Ascending aorta (tissue), 2 donors: ENCODE results near the gene P2RX3. TPM values are rescaled to one million over a fixed set of nuclear protein-coding genes. Genes with fewer than 3 reads are reported as not detected.

Source experiments
- DNase-seq, 2 donors: peaks; one replicate each; pipeline ENCODE4 v3.0.0-alpha.2; 2019; ENCODE audit warnings: low spot score in 2 of 2
- H3K27ac ChIP-seq, 2 donors: fragments of 200-600 bp; sonication (generic); one replicate each; pipeline ENCODE4 v1.5.1; 2016 to 2017; ENCODE audit warnings: mild to moderate bottlenecking in 1 of 2
- H3K27me3 ChIP-seq: fragments of 200-600 bp; sonication (generic); one replicate; pipeline ENCODE4 v1.5.1; 2017
- H3K36me3 ChIP-seq, 2 donors: fragments of 200-600 bp; sonication (generic); one replicate each; pipeline ENCODE4 v1.5.1; 2016
- H3K4me1 ChIP-seq, 2 donors: fragments of 200-600 bp; sonication (generic); one replicate each; pipeline ENCODE4 v1.5.1; 2016 to 2017; ENCODE audit warnings: mild to moderate bottlenecking in 1 of 2
- H3K4me3 ChIP-seq, 2 donors: fragments of 200-600 bp; sonication (generic); one replicate each; pipeline ENCODE4 v1.5.1; 2016 to 2017; ENCODE audit warnings: mild to moderate bottlenecking in 1 of 2
- H3K9me3 ChIP-seq, 2 donors: fragments of 200-600 bp; sonication (generic); one replicate each; pipeline ENCODE4 v1.5.1; 2016
- intact Hi-C: fragments of 100-400 bp; cut with DNase I; formaldehyde crosslinking; loops from one replicate; pipeline ENCODE4 v1.15.1; 2023
- total RNA-seq: library from RNA; depleted of rRNA; stranded (reverse); fragments of >200 nt; gene quantifications from one replicate; pipeline ENCODE4 v1.1.0, GENCODE V29; 2016
- TF ChIP-seq, protein P1 (sequence below), 3 experiments: fragments of 200-600 bp in 2 of 3; fragments of 450-650 bp in 1 of 3; sonication (generic) in 2 of 3; IDR thresholded peaks; one replicate each; pipeline ENCODE4 v1.5.1; 2016 to 2019; ENCODE audit warnings: antibody characterized with exemption in 3 of 3, mild to moderate bottlenecking in 1 of 3, moderate library complexity in 1 of 3

P2RX3 gene
- total RNA-seq, 1 donor from 2014 or later: not detected

DNA sequence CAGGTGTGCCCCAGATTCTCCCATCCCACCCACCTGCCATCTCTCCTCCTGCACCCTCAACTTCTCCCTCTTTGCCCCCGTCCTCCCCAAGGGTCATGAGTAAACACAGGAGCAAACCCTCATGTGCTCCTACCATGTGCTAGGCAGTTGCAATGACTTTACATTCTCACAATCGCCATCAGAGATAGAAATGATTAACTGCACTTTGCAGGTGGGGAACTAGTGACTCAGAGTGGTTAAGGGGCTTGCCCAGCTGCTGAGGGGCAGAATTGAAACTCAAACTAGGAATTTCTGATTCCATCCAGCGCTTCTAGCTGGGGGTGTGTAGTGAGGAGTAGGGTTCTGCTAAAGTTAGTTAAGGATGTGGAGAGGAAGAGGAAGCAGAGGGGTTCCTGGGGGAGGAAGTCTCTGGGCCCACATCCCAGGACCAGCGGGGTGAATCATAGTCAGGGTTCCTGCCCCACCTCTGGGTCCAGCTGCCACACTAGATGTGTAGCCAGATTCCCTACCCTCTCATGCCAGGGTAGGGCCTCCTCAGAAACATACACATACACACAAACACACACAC is 68.3 kb downstream of the P2RX3 start:
- intact Hi-C loops: no loop called here
- no peak for DNase-seq
- Histone ChIP-seq H3K36me3 (peaks cover 37 to 50% of the 10 kb centered on the region in 2 donors), H3K27ac (peak overlapping the region in 1 of 2 donors; percentile 11), H3K27me3 (no peaks in the 10 kb centered on the region), H3K9me3 (no peaks in the 10 kb centered on the region), H3K4me3 (no peak overlapping the region), H3K4me1 (peaks cover 0 to 3% of the 10 kb centered on the region in 2 donors)
- TF ChIP-seq, protein P1, sequence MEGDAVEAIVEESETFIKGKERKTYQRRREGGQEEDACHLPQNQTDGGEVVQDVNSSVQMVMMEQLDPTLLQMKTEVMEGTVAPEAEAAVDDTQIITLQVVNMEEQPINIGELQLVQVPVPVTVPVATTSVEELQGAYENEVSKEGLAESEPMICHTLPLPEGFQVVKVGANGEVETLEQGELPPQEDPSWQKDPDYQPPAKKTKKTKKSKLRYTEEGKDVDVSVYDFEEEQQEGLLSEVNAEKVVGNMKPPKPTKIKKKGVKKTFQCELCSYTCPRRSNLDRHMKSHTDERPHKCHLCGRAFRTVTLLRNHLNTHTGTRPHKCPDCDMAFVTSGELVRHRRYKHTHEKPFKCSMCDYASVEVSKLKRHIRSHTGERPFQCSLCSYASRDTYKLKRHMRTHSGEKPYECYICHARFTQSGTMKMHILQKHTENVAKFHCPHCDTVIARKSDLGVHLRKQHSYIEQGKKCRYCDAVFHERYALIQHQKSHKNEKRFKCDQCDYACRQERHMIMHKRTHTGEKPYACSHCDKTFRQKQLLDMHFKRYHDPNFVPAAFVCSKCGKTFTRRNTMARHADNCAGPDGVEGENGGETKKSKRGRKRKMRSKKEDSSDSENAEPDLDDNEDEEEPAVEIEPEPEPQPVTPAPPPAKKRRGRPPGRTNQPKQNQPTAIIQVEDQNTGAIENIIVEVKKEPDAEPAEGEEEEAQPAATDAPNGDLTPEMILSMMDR (IDR thresholded peaks at IDR 0.05): no peak

DNA sequence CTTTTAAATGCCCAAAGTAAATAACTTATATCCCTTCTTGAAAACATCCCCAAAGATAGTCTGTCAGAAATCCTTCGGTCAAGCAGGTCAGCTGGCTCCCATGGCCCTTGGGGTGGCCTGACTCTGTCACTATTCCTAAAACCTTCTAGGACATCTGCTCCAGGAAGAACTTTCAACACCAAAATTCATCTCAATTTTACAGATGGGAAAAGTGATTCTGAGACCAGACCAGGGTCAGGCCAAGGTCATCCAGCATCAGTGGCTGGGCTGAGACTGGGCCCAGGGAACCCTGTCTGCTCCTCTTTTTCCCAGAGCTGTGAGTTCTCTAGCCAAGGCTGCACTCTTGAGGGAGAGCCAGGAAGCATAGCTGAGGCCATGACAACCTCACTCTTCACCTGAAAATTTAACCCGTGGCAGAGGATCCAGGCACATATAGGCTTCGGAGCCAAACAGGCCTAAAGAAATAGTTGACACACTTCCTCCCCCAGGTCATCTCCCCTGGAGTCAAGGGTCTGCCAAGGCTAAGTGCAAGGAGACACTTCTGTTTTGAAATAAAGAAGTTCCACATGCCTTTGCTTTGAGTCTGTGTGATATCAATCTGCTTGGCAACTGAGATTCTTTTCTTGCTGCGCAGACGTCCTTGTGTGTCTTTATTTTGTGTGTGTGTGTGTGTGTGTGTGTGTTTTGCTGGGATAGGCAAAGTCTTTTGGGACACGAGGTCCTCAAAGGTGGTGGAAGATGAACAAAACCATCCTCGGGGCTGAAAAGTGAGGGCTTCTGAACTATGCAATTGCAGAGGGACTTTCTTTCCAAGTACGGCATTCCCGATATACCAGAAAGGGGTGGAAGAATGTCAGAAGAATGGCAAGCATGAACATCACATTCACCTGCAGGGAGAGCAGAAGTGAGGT is 69.1 kb downstream of the P2RX3 start:
- TF ChIP-seq, protein P1 (IDR thresholded peaks at IDR 0.05): no peak
- DNase-seq: no peak
- intact Hi-C loops: no loop called here
- peak overlapping the region in 1 of 2 donors; percentile 11 for H3K27ac ChIP-seq
- H3K9me3 ChIP-seq: no peaks in the 10 kb centered on the region
- peaks cover 0 to 3% of the 10 kb centered on the region in 2 donors for H3K4me1 ChIP-seq
- no peak overlapping the region for H3K4me3 ChIP-seq
- peaks cover 42 to 58% of the 10 kb centered on the region in 2 donors for H3K36me3 ChIP-seq
- no peaks in the 10 kb centered on the region for H3K27me3 ChIP-seq

DNA sequence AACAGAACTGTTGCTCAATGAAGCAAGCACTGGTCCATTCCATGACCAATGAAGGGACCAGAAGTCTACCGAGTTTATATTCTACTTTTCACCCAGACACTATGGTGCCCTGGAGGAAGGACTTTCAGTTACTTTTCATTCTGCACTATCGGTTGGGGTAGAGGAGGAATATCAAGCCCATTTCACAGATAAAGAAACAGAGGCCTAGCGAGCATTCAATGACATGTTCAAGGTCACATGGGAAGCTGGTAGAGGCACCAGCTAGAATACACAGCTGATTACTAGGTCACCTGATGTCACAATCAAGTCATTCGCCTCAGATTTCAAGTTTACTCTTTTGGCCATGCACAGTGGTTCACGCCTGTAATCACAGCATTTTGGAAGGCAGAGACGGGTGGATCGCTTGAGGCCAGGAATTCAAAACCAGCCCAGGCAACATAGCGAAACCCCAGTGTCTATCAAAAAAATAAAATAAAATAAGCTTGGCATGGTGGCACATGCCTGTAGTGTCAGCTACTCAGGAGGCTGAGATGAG is 69.9 kb downstream of the P2RX3 start:
- H3K4me3 ChIP-seq: no peak overlapping the region
- intact Hi-C loops: no loop called here
- H3K4me1 ChIP-seq: peaks cover 0 to 3% of the 10 kb centered on the region in 2 donors
- H3K27ac ChIP-seq: no peak overlapping the region
- H3K36me3 ChIP-seq: peaks cover 45 to 65% of the 10 kb centered on the region in 2 donors
- no peaks in the 10 kb centered on the region for H3K27me3 ChIP-seq
- DNase-seq: no peak
- TF ChIP-seq, protein P1 (IDR thresholded peaks at IDR 0.05): no peak
- H3K9me3 ChIP-seq: no peaks in the 10 kb centered on the region

DNA sequence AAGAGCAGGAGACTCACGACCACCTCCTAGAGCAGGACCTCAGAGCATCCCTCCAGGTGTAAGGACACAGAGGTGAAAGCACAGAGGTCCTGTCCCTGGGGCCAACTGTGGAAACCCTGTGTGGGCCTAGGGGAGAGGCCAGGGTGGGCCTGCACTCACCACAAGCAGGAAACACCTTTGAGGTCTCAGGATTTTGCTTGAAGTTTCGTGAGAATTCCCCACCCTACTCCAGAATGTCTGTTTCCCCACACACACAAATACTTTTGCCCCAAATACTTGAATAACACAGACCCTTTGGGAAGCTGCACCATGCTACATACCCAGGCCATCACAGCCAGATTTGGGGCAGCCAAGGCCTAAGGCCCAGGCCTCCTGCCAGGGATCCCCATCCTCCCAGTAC is 70.6 kb downstream of the P2RX3 start:
- no peak overlapping the region for H3K4me3 ChIP-seq
- peaks cover 52 to 73% of the 10 kb centered on the region in 2 donors for H3K36me3 ChIP-seq
- H3K27ac ChIP-seq: no peak overlapping the region
- intact Hi-C loops: no loop called here
- no peak for DNase-seq
- H3K27me3 ChIP-seq: no peaks in the 10 kb centered on the region
- TF ChIP-seq, protein P1 (IDR thresholded peaks at IDR 0.05): no peak
- H3K4me1 ChIP-seq: peaks cover 0 to 3% of the 10 kb centered on the region in 2 donors
- H3K9me3 ChIP-seq: no peaks in the 10 kb centered on the region

DNA sequence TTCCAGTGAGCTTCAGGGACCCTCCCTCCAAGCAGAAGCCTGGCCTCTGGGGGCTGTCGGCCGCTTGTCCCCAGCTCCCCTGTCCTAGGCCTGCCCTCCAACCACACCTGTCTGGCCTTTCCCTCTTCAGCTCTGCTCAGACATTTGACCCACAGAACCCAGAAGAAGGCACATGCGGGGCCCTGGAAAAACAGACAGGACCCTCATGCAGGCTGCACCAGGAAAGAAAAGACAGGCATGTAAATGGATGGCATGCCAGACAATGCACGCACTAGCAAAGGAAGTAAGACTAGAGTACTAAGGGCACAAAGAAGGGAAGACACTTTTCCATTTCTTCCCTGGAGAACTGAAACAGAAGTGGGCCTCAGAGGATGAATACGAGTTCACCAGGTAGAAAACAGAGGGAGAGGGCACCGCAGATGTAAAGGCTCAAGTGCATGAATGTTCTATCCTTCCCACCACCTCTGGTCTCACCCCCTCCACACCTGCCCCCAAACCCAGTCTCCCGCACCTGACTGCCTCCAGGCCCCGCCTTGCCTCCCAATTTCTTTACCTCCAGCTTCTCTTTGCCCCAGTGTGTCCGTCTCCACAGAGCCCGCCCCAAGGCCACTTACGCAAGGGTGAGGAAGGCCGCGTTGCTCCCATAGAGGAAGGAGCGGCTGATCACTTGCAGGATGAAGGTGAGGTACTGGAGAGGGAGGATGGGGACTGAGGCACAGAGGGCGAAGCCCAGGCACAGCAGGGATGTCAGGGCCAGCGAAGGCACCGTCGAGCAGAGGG is 71.4 kb downstream of the P2RX3 start:
- intact Hi-C loops: no loop called here
- TF ChIP-seq, protein P1 (IDR thresholded peaks at IDR 0.05): no peak
- no peak overlapping the region for H3K27ac ChIP-seq
- H3K4me3 ChIP-seq: no peak overlapping the region
- H3K27me3 ChIP-seq: no peaks in the 10 kb centered on the region
- H3K9me3 ChIP-seq: no peaks in the 10 kb centered on the region
- H3K36me3 ChIP-seq: peaks cover 60 to 80% of the 10 kb centered on the region in 2 donors
- no peak for DNase-seq
- H3K4me1 ChIP-seq: peaks cover 0 to 3% of the 10 kb centered on the region in 2 donors
